GM10266 (cell line): Measurements from ENCODE around the gene VSTM1.
"Not testable (repeated sequence)": the region's sequence is repeated elsewhere in the genome, so short reads cannot be mapped to it uniquely, and the experiment has no call there.

Experiments used
- DNase-seq: peaks from one replicate; pipeline ENCODE4 v3.0.0; 2012; ENCODE audit errors: extremely low spot score
- CTCF ChIP-seq: IDR thresholded peaks from 2 replicates; pipeline ENCODE4 v1.5.1; 2012; ENCODE audit warnings: mild to moderate bottlenecking, low read depth; ENCODE audit not compliant: control insufficient read depth, insufficient read depth; ENCODE audit errors: missing control alignments

The VSTM1 gene

DNA sequence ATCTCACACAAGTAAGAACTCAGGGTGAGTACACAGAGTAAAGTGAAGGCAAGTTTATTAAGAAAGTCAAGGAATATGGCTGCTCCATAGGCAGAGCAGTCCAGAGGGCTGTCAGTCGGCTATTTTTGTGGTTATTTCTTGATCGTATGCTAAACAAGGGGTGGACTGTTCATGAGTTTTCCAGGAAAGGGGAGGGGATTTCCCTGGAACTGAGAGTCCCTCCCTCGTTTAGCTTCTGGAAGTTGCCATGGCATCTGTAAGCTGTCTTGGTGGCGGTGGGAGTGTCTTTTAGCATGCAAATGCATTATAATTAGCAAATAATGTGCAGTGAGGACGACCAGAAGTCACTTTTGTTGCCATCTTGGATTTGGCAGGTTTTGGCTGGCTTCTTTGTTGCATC lies 5.8 kb upstream of the VSTM1 start:
- no peak for TF ChIP-seq CTCF
- no peak for DNase-seq

DNA sequence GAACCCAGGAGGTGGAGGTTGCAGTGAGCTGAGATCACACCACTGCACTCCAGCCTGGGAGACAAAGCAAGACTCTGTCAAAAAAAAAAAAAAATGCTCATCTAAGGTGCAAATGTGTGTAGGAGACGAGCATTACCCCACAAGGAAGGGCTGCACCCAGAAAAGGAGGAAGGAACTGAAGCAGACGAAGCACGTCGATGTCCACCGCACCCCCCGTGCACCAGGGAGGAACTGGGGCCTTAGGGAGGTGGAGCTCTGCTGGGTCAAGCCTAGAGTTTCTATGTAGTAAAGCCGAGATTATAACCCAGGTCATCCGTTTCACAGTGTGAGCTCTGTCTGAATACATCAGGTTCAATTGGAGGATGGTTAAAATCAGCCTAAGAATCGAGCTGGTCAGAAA lies 1.1 kb downstream of the VSTM1 start:
- no peak for DNase-seq
- no peak for TF ChIP-seq CTCF

GRCh38 chr19:54047616-54048015 lies 16.1 kb downstream of the VSTM1 start:
- TF ChIP-seq CTCF, result no peak
- no peak for DNase-seq

GRCh38 chr19:54045771-54046170 lies 17.9 kb downstream of the VSTM1 start:
- no peak for TF ChIP-seq CTCF
- DNase-seq, result no peak

- DNase-seq, result no peak
- TF ChIP-seq CTCF, result no peak
These were observed 20.7 kb downstream of the VSTM1 start for GRCh38 chr19:54042989-54043388.

GRCh38 chr19:54041969-54042606 lies 21.6 kb downstream of the VSTM1 start:
- no peak for TF ChIP-seq CTCF
- no peak for DNase-seq

GRCh38 chr19:54040003-54040402 lies 23.7 kb downstream of the VSTM1 start:
- TF ChIP-seq CTCF, result no peak

GRCh38 chr19:54036542-54036941 lies 27.2 kb downstream of the VSTM1 start:
- not testable (repeated sequence) for DNase-seq

More at GRCh38 chr19:54040003-54040402, 23.7 kb downstream of the VSTM1 start:
- DNase-seq, result no peak
